HG02981 (cell line): ENCODE measurements around the gene PLA2G2F.

ENCODE experiments used
- ATAC-seq: cut with Tn5 transposase; IDR thresholded peaks from one replicate; pipeline ENCODE4 v1.9.1; 2021; ENCODE audit warnings: mild to moderate bottlenecking, moderate library complexity; ENCODE audit not compliant: unreplicated experiment

Gene PLA2G2F

GRCh38 chr1:20188455-20188817, 49.3 kb downstream of the PLA2G2F start:
- no peak for ATAC-seq

GRCh38 chr1:20189664-20190063, 50.5 kb downstream of the PLA2G2F start:
- ATAC-seq = no peak

GRCh38 chr1:20190256-20191160, 51.4 kb downstream of the PLA2G2F start:
- ATAC-seq = no peak

- no peak for ATAC-seq
Observed at GRCh38 chr1:20191266-20191825, 52.2 kb downstream of the PLA2G2F start.

- no peak for ATAC-seq
Observed at GRCh38 chr1:20192364-20192763, 53.2 kb downstream of the PLA2G2F start.

- ATAC-seq = no peak
Observed at GRCh38 chr1:20192871-20193411, 53.8 kb downstream of the PLA2G2F start.

GRCh38 chr1:20194224-20194623, 55.1 kb downstream of the PLA2G2F start:
- no peak for ATAC-seq

- ATAC-seq = no peak
Observed at GRCh38 chr1:20194757-20195461, 55.8 kb downstream of the PLA2G2F start.

- no peak for ATAC-seq
Observed at GRCh38 chr1:20195462-20195780, 56.3 kb downstream of the PLA2G2F start.

- ATAC-seq = no peak
Observed at GRCh38 chr1:20197329-20197791, 58.2 kb downstream of the PLA2G2F start.

GRCh38 chr1:20198296-20198695, 59.2 kb downstream of the PLA2G2F start:
- ATAC-seq = no peak

- ATAC-seq = no peak
Observed at GRCh38 chr1:20198918-20199317, 59.8 kb downstream of the PLA2G2F start.

- no peak for ATAC-seq
Observed at GRCh38 chr1:20199403-20199802, 60.3 kb downstream of the PLA2G2F start.

GRCh38 chr1:20199840-20200239, 60.7 kb downstream of the PLA2G2F start:
- ATAC-seq = no peak
